ENCODE results near the gene DDX54.
"Not testable (repeated sequence)": the region's sequence is repeated elsewhere in the genome, so short reads cannot be mapped to it uniquely, and the experiment has no call there.

DDX54 gene

DNA sequence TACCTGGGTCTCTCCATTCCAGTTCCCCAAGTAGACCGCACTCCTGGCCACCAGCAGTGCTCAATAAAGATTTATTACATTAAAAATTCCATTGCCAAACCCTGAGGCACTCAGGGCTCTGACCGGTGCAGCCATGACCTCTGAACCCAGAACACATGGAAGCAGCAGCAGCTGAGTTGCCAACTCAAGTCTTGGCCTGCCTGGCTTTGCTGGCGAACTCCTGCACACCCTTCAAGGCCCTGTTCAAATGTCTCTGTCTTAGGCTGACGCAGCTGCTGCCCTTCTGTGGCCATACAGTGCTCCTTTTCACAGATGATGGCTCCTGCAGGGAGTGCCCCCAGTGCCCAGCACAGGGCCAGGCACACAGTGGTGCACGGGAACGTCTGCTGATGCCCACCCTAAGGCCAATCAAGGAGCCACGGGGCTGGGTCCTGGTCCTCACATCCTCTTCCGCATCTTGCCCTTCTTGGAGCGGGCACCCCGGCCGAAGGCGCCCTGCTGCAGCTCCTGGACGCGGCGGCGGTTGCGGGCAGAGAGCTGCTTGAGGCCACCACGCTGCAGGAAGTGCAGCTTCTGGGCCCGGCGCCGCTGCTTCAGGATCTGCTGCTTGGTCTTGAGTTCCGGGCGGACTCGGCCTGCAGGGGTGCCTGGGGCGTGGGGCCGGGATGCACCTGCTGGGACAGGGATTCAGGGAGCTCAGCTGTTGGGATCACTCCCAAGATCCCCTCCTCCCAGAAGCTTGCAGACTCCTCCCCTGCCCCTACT, 26.7 kb downstream of the DDX54 start:
- DNase-seq = no peak

DNA sequence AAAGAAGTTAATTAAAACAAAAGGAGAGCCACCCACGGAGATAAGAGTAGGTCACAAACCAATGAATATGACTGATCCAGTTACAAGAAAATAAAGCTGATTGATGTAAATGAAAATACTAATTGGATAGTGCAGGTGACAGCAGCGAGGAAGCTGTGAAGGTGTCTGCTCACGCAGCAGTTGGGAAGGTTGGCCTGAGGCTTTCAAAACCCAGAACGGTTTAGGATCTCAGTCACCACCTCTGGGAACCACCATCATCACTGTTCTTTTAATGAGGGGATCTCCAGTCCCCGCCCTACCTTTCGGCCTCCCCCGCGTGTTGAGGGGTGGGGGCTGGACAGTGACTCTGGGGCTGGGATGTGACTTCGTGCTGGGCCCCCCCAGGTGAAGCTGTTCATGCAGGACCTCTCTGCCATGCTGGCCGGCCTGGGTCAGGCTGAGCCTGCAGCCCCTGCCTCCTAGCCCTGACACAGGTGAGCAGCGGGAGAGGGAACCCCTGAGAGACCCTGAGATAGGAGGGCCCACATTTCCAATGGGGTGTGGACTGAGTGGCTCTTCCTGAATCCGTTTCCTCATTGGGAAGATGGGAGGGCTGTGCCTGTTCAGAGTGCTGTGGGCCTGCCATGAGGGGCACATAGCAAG, 27.9 kb downstream of the DDX54 start:
- DNase-seq = no peak

DNA sequence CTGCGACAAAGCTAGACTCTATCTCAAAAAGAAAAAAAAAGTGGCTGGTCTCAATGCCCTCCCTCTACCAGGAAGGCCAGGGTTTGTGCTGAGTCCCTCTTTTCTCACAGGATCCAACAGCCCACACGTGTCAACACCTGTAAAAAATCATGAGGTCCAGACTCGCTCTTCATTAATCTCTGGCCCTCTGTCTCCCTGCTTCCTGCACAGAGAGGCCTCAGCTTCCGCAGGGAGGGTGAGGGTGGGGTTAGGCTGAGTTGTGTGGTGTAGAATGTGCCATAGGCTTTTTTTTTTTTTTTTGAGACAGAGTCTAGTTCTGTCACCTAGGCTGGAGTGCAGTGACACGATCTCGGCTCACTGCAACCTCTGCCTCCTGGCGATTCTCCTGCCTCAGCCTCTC, 29.6 kb downstream of the DDX54 start:
- no peak for DNase-seq

DNA sequence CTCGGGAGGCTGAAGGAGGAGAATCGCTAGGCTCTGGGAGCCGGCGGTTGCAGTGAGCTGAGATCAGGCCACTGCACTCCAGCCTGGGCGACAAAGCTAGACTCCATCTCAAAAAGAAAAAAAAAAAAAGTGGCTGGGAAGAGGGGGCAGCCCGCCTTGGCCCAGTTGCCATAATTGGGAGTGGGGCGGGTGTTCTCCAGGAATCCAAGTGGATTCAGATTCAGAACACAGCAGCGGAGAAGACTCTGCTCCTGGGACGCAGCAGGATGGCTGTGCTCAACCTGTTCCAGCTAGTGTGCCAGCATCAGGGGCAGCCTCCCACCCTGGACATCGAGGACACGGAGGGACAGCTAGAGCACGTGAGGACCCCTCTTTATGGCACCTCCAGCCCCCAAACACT, 30.2 kb downstream of the DDX54 start:
- DNase-seq = no peak

DNA sequence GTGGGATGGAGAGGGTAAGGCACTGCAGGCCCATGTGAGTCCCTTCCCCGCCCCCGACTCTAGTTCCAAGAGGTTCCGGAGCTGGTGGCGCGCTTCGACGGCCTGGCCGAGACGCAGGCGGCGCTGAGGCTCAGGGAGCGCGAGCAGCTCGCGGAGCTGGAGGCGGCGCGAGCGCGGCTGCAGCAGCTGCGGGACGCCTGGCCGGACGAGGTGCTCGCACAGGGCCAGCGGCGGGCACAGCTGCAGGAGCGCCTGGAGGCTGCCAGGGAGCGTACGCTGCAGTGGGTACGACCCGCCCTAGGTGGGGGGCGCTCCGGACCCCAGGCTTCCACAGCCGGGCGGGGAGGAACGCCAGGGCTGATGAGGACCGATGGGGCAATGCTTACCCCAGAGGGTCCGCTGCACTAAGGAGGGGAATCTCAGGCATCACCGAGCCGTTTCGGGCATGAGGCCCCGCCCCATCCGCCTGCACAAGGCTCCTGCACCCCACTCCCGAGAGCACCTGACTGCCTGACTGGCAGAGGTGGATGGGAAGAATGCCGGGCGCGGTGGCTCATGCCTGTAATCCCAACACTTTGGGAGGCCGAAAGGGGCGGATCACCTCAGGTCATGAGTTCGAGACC, 30.8 kb downstream of the DDX54 start:
- DNase-seq = peak; percentile 22

DNA sequence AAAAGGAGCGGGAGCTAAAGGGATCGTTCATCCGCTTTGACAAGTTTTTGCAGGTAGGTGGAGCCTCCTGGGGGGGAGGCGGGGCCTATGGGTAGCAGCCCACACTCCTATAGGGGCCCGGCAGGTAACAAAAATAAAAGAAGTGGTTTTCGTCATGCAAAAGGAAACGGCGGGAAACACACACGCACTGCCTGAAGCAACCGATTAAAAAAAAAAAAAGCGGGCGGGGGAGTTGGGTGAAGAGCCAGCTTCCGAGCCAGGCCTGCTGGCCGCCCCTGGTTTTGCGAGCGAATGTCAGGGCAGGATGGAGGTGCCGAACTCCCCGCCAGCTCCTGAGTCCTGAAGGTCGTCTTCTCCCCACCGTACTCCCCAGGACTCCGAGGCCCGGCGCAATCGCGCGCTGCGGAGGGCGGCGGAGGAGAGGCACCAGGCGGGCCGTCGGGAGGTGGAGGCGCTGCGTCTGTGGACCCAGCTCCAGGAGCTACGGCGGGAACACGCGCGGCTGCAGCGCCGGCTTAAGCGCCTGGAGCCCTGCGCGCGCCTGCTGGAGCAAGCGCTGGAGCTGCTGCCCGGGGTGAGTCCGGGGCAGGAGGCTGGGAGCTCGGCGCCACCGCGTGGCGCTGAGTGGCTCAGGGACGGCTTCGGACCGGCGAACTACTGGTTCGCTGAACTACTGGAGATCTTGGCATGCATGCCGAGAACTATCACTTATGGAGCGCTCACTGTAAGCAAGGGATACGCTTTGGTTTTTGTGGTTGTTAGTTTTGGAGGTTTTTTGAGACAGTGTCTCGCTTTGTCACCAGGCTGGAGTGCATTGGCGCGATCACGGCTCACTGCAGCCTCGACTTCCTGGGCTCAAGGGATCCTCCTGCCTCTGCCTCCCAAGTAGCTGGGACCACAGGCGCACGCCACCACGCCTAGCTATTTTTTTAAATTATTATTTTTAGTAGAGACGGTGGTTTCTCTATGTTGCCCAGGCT, 32.2 kb downstream of the DDX54 start:
- peak; percentile 82 for DNase-seq

DNA sequence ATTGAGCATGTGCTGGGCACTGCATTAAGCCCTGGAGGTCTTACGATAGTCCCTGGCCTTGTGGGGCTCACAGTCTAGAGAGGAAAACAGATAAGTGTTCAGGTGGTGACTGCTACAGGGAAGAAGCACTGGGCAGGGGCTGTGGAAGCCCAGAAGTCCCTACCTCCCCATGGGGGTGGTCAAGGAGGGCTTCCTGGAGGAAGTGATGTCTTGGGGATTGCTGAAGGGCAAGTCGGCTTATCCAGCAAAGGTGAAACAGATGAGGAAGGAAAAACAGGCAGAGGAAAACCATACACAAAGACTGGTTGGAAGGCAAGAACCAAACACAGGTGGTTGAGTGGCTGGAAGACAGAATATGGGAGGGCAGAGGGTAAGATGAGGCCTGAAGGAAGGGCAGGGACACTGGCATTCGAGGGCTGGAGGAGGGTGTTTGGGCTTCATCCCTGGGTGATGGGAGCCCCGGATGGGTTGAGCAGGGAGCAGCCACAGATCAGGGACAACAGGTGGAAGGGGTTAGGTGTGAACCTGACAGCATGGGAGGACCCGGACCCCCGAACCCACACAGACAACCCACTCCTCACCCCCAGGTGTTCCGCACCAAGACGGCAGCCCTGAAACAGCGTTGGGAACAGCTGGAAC, 33.0 kb downstream of the DDX54 start:
- no peak for DNase-seq

DNA sequence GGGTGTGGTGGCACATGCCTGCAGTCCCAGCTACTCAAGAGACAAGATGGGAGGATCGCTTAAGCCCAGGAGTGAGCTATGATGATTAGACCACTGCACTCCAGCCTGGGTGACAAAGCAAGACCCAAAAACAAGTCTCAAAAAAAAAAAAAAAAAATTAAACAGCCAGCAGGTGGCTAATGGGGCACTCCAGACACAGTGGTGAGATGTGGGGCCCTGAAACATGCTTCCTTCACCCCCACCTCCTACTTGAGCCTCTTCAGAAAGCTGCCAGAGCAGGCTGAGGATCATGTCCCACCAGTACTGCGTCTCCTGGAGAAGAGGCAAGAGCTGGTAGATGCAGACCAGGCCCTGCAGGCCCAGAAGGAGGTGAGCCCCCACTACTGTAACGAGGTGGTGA, 33.6 kb downstream of the DDX54 start:
- DNase-seq = no peak

DNA sequence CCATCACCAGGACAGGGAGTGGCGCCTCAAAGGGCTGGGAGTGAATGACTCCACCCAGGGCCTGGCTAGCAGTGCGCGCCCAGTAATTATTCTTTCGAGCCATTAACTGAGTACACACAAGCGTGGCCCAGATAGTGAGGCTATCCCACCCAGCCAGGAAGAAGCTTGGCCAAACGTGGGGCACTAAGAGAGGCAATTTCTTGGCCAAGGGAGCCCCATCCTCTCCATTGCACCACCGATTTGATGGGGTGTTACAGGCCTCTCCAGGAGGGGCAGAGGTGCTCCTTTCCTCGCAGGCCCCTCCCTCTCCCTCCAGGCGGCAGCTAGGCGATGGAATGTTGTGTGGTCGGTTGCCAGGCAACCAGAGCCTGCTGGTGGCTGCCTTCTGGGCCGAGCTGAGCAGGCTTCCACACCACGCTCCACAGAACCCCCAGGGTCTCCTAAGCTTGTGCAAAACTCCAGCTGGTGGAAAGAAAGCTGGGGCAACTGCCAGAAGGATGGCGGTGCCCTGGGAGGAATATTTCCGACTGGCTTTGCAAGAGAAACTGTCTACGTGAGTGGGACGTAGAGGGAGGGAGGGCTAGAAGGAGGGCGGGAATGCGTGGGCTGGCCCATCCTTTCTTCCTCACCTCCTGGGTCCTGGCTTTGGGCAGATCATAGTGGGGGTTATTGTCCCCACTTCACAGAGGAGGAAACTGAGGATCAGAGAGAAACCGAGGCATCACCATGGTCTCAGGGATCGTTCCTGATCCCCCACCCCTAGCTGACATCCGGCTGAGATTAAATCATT, 35.7 kb downstream of the DDX54 start, which contains the start of gene CFAP73:
Gene CFAP73 (plus strand): TSS at position 364 of the 790 bp plus-strand sequence. CDS start 134 bp downstream, at position 498.
- no peak for DNase-seq

DNA sequence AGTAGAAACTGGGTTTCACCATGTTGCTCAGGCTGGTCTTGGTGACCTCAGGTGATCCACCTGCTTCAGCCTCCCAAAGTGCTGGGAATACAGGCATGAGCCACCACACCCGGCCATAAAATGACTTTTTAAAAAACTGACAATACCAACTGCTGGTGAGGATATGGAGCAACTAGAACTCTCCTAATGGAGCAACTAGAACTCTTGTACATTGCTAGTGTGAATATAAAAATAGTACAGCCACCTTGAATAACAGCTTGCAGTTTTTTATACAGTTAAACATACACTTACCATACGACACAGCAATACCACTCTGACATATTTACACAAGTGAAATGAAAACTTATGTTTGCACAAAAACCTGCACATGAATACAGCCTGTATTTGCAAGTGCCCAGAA, 38.3 kb downstream of the DDX54 start:
- no peak for DNase-seq

DNA sequence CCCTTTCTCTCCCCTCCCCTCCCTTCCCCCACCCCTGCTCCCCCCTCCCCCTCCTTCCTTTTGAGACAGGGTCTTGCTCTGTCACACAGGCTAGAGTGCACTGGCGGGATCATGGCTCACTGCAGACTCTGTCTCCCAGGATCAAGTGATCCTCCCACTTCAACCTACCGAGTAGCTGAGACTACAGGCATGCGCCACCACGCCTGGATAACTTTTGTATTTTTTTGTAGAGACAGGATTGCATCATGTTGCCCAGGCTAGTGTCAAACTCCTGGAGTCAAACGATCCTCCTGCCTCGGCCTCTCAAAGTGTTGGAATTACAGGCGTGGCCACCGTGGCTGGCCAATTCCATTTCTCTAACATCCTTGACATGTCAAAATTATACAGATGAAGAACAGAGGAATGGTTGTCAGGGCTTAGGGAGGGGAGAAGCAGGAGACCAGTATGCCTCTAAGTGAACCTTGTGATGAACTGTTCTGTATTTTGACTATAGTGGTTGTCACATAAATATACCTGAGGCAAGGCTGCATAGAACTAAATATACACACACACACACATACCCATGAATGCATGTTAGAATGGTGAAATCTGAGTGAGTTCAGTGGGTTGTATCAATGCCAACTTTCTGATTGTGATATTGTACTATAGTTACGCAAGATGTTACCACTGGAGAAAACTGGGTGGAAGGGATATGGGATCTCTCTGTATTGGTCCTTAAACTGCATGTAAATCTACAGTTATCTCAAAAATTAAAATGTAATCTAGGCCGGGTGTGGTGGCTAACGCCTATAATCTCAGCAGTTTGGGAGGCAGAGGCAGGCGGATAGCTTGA, 39.3 kb downstream of the DDX54 start:
- DNase-seq = no peak

DNA sequence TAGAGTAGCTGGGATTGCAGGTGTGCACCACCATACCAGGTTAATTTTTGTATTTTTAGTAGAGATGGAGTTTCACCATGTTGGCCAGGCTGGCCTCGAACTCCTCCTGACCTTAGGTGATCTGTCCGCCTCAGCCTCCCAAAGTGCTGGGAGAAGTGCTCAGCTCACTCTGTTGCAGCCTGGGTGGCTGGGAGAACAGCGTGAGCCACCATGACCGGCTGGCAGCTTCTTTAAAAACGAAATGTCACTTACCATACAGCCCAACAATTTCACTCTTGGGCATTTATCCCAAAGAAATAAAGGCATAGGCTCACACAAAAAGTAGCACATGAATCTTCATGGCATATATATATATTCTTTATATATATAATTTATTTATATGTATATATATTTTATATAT, 40.5 kb downstream of the DDX54 start:
- no peak for DNase-seq

DNA sequence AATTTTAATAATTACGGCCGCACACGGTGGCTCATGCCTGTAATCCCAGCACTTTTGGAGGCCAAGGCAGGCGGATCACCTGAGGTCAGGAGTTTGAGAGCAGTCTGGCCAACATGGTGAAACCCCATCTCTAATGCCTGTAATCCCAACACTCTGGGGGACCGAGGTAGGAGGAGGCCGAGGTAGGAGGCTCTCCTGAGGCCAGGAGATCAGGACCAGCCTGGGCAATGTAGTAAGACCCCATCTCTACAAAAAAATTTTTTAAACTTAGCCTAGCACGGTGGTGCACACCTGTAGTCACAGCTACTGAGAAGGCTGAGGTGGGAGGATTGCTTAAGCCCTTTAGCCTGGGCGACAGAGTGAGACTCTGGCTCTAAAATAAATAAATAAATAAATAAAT, 41.3 kb downstream of the DDX54 start:
- no peak for DNase-seq

DNA sequence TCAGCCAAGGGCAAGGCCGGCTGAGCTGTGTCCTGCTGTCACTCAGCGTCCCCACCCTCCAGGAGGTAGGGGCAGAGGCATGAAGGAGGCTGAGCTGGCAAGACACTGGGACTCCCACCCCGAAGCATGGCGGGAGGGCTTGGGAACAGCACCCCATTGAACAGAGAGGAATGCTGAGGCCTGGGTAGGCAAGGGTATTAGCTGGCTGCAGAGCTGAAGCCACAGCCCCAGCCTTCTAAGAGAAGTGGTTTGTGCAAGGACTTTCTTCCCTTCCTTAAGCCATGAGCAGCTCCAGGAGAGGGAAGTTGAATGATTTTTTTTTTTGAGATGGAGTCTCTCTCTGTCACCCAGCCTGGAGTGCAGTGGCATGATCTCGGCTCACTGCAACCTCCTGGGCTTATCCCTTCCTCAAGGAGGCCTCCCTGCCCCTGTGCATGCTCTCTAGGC, 42.4 kb downstream of the DDX54 start:
- peak; percentile 50 for DNase-seq

DNA sequence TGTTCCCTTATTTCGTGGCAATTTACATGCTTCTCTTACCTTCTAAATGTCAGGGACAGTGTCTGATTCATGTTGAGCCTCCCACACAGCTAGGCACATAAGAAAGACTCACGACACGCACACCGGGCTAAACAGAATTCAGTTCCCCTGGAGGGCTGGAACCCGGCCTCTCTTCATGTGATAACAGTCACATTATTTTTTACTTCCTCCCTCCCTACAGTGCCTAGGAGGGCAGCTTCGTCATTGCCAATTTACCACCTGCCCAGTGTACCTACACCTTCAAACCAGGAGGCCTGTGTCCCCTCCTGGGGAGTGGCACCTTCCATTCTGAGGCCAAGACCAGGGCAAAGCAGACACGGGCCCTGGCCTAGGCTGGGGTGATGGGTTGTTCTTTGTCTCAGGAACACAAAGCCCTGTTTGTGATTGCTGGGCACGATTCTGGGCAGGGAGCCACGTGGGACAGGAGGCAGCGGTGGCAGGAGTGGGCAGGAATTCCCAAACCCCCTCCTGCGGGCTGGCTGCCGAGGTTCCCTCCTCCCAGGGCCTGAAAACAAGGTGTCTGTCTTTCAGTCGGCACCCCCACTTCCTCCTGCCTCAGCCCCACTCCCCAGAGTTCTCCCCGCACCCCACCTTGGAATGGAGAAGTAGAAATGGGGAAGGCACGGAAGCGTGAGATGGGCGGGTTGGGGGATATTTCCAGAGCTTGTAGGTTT, 42.9 kb downstream of the DDX54 start:
- peak; percentile 72 for DNase-seq

DNA sequence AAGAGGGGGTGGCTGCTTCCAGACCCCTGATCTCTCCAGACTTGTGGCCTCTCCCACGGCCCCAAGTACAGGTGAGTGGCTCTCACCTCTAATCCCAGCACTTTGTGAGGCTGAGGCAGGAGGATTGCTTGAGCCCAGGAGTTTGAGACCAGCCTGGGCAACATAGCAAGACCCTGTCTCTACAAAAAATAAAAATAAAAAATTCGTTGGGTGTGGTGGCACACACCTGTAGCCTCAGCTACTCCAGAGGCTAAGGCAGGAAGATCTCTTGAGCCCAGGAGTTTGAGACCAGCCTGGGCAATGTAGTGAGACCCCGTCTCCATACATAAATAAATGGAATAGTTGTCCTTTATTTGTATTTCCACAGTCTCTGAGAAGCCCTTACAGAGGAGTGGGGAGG, 43.6 kb downstream of the DDX54 start:
- not testable (repeated sequence) for DNase-seq

DNA sequence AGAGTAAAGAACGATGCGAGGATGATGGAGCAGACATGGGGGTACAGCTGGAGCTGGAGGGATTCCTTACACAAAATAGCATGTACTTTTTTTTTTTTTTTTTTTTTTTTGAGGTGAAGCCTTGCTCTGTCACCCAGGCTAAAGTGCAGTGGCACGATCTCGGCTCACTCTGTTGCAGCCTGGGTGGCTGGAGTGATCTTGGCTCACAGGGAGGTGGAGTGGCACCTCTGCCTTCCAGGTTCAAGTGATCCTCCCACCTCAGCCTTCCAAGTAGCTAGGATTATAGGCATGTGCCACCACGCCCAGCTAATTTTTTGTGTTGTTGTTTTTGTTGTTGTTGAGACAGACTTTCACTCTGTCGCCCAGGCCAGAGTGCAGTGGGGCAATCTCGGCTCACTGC, 44.6 kb downstream of the DDX54 start:
- DNase-seq = no peak

DNA sequence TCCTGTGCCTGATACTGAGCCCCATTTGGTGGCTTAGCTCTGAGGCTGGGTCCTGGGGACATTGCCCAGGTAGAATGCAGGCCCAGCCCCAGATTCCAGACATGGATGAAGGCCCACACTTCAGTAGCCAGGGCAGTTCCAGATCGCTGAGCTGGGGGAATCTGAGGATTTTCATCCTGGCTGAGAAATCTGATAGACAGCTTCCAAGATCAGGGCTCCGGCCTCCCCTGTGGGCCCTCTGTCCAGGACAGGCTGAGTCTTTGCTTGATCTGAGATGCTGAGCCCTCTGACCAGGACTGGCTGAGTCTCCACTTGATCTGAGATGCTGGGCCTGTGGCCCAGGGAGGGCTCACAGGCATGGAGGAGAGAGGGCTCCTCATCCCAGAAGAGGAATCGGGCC, 46.5 kb downstream of the DDX54 start:
- DNase-seq = no peak

DNA sequence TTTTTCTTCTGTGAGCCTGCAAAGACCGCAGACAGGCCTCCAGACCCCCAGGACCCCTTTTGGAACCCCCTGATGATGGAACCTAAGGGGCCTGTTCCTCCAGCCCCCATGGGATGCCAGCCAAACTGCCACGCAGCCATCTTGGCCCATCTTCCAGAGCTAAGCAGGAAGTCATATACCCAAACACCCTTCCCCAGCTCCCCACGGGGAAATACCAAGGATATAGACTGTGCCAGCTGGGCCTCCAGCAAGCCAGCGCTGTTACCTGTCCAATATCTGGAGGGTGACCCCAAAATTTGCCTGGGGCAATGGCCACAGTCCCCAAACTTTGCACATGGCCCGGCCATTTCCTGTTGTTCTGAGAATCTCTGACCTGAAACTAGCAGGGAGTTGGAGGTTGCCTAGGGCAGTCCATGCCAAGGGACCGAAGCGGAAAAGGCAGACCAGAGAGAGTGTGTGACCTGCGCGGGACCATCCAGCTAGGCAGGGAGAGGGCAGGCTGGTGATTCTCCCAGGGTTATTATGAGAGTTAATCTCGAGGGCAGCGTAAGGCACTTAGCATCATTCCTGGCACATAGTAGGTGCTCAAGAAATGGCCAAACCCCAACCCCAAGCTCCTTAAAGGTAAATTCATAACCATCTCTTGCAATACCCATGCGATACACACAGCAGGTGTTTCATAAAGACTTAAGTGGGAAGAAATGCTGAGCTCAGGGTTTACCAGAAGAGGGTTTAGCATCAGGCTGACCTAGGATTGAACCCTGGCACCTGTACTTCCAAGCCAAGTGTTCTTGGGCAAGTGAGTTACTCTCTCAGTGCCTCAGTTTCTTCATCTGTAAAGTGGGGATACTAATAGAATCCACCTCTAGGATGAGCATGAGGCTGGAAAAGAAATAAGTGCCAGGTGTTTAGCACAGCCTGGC, 47.2 kb downstream of the DDX54 start:
- DNase-seq = no peak
